NCI-H2029 treated with DMSO at 0.1 percent for 48 hours (cell line): ENCODE data around the gene PXDN.
A peak's percentile ranks its signal among the peaks of the same experiment; 100 is the strongest.
"Not testable (repeated sequence)": the region's sequence is repeated elsewhere in the genome, so short reads cannot be mapped to it uniquely, and the experiment has no call there.

Source experiments
- DNase-seq: peaks from one replicate; lab custom pipeline; 2025; lab: John Stamatoyannopoulos, UW

Gene PXDN

DNA sequence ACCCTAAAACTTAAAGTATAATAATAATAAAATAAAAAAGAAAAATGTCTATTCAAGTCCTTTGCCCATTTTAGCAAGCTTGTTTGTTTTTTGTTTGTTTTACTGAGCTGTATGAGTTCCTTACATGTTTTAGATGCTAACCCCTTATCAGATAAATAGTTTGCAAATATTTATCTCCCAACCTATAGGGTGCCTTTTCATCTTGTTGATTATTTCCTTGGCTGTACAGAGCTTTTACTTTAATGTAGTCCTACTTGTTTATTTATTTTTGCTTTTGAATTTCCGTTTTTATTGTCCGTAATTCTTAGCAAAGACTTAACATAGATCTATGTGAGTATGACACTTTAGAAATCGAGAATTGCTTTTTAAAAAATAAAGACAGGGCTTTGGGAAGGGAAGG, 17.8 kb downstream of the PXDN start:
- no peak for DNase-seq

DNA sequence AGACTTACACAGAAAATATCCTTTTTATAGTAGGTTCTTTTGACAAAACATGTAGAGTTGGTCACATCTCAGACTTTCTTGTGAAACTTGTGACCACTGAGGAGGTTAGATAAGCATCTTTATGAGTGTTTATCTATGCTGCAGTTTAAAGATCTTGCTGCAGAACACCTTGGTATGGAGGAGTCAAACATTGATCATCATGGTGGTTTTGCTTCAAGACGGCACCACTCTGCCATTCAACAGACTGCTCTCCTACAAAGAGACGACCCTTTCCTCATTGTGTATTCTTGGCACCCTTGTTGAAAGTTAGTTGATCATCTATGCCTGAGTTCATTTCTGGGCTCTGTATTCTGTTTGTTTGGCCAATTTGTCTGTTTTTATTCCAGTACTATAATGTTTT, 20.0 kb downstream of the PXDN start:
- DNase-seq: not testable (repeated sequence)

DNA sequence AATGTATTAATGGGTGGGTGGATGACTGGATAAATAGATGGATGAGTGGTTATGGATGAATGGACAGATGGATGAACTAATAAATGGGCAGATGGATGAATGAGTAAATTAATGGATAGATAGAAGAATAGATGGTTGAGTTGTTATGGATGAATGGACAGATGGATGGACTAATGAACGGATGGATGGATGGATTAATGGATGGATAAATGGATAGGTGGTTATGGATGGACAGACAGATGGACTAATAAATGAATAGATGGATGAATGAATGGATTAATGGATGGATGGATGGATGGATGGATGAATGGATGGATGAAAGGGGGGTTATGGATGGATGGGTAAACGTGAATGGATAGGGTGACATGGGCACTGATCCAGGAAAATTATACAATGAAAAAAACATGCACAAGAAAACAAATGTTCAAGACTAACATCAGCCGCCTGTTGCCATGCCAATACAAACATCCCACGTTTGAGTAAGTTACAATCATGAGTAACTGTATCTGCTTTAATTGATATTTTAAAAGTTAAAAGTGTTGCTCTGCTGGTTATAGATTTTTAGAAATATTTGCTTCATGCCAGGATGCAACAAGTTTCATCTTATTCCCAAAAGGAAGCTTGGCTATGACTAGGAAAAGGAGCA, 20.8 kb downstream of the PXDN start:
- DNase-seq: no peak

DNA sequence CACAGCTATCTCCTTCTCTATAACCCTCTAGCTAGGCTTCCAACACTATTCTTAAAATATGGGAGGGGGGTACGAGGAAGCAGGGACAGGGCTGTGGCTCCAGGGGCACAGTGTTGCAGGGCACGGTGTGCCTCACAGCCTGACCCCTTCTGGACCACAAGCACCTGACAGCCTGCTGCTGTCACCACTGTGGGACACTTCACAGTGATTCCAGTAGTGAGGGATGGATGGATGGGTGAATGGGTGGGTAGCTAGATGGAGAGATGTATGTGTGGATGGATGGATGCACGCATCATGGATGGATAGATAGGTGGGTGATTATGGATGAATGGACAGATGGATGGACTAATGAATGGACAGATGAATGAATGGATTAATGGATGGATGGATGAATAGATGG, 21.6 kb downstream of the PXDN start:
- no peak for DNase-seq

DNA sequence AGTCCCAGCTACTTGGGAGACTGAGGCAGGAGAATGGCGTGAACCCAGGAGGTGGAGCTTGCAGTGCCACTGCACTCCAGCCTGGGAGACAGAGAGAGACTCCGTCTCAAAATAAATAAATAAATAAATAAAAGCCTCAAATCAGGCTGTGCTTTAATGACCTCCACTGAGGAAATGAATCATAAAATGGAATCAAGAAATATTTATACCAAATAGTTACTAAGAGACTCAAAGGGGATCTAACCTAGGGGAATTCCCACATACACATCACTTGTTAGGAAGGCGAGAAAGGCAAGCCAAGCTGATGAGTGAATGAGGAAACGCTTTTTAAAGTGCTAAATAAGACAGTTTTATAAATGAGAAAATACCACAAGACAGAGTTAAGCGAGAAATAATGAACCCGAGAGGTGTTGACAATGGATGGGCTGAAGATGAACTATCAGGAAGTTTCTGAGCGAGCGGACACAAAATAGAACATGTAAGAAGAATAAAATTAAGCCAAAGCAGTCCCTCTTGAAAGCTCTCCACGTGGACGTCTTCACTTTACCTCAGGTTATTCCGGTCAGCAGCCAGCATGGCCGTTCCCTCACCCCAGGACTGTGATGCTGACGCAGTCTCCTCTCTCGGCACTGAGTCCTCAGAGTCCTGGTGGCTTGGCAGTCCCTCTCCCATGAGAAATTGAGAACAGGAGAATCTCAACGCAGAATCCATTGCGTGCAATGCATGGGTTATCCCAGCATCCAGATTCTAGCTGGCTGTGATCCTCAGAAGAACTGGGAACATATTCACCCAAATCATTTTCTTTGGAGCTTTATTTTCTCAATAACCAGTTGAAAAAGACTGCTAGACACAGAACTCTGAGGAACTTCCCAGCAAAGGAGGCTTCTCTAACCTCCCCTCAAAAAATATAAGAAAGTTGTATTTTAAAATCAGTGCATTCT, 22.3 kb downstream of the PXDN start:
- DNase-seq: no peak

DNA sequence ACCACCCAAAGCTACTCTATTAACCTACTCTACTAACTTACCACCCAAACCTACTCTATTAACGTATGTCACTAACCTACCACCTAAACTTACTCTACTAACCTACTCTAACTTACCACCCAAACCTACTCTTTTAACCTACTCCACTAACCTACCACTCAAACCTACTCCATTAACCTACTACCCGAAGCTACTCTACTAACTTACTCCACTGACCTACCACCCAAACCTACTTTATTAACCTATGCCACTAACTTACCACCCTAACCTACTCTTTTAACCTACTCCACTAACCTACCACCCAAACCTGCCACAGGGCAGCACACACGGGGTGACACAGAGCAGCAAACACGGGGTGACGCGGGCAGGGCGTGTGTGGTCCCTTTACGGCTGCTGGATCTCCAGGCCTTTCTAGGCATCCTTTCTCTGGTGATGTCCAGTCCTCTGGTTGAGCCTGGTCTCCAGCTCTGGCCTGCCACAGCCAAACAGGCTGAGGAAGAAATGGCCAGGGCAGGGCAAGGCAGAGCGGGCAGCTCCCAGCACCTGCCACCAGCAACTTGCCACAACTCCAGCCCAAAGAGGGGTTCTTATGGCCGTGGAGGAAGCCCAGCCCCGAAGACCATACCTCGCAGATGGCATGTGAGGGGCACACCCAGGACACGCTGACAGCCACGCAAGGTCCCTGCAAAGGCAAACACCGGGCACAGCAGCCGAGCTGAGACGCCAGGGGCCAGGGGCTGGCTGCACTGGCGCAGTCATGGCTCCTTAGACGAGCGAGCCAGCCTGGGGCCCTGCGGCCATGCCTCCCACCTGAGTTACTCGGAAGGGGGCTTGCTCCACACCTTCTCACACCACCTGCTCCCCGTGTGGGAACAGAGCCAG, 25.7 kb downstream of the PXDN start:
- DNase-seq: no peak

DNA sequence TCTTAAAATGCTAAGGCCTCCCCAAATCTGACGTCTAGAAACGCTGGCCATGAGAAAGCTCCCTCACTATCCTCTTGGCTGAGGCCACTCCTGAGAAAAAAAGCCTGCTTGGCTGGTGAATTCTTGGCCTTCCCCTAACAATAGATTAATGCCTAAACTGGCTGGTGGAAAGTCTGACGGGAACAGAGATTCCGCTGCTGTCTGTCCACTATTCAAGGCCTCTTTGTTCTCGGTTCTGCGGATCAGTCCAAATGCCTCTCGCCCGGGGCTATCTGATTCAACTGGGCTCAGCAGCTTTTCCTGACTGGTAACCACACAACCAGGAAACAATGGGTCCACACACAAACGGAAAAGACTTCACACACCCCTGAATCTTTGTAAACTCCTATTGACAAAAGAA, 27.2 kb downstream of the PXDN start:
- no peak for DNase-seq

DNA sequence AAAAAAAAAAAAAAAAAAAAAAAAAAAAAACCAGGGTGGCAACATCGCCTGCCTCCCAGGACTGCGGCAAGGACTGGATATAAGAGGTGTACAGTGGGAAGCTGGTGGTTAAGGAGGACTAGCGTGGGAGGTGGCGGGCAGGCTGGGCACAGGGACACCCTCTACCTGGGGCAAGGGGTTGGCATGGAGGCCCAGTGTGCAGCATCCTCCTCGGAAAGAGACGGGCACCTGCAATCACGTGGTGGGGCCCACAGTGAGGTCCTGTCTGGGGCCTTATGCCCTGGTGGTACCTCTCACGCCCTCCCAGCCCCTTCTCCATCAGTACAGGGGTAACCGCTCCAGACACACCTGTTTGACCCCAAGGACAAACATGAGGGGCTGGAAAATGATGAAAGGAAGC, 27.9 kb downstream of the PXDN start:
- no peak for DNase-seq

DNA sequence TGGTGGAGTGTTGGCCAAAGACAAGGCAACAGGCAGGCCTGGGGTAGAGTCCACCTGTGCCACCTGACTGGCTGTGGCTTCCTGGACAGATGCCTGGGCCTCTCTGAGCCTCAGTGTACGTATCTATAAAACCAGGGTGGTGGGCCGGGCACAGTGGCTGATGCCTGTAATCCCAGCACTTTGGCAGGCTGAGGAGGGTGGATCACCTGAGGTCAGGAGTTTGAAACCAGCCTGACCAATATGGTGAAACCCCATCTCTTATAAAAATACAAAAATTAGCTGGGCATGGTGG, 28.4 kb downstream of the PXDN start:
- not testable (repeated sequence) for DNase-seq

DNA sequence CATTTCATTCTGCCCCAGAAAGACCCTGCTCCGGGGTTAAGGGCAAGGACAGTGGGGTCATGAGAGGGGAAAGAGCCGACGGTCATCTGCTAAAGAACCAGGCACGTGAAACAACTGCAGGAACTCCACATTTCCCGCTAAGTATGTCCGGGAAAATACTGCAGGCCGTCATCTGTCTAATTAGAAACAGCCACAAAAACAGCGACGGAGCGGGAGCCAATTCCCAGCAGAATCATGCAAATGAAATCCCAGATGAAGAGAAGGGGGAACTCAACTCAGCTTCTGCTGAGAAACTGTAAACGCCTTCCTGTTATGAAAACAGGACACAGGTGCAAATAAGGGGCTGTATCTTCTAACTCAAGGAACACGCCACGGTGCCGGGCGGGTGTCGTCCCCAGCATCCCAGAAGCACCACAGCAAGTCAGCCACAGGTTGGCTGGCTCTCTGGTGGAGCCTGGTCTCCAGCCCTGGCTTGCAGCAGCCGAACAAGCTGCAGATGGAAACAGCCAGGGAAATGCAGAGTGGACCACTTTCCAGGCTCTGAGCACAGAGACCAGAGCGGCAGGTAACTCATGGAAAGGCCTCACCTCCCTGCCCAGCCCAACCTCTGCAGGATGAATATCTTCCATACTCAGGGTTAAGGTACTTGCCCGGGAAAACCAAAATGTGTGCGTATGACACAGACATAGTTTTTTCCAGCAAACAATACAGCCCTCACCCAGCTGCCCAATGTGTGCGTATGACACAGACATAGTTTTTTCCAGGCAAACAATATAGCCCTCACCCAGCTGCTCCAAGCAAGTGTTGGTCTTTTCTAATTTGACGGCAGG, 28.9 kb downstream of the PXDN start:
- peak; percentile 26 for DNase-seq

DNA sequence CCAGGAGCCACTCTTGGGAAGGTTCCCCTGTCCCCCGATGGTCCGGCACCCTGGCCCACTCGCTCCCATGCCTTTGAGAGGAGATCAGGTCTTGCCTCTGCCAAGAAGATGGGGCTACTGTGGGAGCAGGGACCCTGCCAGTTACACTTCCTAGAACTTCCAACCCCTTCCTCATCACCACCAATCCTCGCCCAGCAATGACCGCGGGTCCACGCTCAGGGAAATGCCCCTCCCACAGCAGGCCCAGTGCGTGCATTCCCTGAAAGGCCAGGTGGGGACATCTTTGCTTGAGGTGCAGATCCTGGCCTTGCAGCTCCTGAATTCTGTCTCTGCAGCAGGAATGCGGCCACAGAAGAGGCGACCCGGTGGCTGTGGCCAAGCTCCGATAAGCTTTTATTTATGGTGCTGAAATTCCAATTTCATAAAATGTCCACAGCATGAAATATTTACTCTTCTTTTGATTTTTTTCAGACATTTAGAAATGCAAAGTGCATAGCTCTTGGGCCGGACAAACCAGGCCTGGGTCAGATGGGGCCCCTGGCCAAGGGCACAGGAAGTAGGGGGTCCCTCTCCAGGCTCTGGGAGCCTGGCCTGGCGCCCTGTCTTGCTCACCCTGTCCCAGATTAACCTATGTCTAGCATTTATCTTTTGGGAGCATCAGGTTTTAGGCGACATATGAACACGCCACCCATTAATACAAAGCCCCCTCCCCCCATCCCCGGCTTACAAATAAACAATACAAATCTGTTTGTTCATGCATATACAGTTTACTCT, 29.8 kb downstream of the PXDN start:
- DNase-seq: no peak

DNA sequence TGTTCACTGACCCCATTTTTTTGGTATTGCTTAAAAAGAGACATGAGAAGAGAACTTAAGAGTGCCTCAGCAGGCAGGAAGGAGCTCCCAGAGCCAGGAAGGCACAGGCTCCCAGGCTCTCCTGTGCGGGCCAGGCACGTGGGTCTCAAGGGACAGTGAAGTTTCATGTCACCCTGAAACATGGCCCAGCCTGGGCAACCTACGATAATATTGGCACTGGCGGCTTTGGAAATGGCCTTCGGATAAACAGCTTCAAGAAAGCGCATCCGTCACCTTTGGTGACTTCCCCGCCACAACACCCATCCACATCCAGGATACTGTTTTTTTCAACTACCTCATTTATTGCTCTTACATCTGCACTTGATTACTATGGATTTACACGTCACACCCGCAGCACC, 30.5 kb downstream of the PXDN start:
- no peak for DNase-seq

DNA sequence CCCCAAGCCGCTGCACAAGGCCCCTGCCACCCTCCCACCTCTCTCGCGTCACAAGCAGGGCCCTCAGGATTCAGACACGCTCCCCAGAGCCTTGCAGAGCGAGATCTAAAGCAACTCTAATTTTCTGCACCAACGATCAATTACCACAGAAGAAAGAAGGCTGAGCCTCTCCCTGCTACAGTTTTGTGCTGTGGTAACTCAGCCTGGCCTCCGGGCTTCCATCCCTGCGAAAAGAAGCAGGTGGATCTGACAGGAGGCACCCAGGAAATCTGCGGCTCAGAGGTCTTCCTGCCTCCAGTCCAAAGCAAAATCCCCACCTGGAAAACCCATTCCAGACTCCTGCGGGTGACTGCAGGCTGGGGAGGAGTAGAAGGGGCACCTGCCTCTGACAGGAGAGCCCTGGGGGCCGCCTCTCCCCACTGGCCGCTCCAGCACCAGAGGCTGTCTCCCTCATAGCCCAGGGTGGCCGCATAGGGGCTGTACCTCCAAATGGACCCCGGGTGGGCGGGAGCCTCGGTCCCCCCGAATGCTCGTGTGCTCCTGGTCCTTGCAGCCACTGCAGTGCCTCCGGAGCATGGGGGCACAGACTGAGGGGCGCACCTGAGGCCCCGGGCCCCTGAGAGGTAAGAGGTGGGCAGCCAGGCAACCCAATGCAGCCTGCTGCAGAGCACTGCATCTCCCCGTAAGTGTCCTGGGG, 31.0 kb downstream of the PXDN start:
- no peak for DNase-seq

DNA sequence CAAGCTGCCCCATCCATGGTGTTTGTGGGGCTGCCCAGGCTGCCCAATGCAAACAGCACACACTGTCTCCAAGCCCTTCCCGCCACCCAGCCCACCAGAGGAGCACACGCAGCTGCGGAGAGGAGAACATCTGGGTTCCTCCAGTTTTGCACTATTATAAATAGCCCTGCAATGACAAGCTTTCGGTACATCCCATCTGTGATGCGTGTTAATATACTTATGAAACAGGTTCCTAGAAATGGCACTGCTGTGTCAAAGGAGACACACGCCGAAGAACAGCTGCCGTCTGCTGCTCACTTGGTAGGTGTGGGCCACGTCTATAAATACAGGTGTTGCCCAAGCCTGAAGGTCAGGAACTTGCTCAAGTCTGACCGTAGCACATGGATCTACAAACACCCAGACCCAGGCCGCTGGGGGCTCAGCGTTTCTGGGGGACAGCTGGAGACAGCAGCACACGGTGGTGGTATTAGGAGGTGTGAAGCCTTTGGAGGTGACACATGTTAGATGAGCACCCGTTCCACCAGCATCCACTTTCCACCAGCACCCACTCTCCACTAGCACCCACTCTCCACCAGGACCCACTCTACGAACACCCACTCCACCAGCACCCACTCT, 34.3 kb downstream of the PXDN start:
- DNase-seq: no peak

DNA sequence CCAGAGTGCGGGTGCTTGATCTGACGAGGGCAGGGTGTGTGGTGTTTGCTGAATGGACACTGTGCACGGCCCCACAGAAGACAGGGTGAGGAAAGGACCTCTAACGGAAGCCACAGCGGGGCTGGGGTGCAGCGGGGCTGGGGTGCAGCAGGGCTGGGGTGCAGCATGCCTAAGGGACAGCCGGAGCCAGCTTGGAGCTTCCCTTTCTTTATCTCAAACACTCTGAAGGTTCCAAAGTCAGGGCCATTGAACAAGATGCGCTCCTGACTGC, 35.0 kb downstream of the PXDN start:
- DNase-seq: no peak

DNA sequence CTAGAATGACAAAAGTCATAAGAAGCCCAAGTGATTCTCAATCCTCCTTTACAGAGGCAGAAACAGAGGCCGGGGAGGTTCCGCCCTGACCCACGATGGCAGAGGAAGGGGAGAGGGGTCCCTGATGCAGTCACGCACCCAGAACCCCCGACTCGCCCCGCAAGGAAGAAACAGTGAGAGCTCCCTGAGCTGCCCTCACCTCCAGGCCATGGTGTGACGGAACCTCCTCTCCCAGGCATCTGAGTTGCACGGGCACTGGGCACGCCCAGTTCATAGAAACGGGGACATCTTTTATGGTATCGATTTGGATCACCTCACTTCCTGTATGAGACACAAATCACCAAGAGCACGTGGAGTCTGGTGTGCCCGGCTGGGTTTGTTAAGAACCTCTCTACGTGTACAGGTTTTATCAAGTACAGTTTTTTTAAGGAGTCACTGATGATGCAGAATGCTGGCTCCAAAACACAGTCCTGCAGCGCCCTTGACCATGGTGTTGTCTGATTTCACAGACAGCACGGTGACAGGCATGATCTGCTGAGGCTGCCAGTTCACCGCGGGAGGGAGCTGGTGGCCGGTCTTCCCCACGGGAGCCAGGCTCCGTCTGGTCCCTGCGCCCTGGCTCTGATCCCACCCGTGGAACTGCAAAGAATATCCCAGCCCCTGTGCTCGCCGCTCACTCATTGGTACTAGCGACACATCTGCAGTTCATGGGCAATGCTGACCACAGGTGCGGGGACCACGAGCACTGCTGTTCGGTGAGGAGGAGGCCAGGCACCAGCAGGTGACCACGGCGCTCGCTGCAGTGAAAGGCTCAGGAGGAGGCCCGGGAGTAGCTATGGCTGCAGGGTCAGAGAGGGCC, 35.6 kb downstream of the PXDN start:
- no peak for DNase-seq

DNA sequence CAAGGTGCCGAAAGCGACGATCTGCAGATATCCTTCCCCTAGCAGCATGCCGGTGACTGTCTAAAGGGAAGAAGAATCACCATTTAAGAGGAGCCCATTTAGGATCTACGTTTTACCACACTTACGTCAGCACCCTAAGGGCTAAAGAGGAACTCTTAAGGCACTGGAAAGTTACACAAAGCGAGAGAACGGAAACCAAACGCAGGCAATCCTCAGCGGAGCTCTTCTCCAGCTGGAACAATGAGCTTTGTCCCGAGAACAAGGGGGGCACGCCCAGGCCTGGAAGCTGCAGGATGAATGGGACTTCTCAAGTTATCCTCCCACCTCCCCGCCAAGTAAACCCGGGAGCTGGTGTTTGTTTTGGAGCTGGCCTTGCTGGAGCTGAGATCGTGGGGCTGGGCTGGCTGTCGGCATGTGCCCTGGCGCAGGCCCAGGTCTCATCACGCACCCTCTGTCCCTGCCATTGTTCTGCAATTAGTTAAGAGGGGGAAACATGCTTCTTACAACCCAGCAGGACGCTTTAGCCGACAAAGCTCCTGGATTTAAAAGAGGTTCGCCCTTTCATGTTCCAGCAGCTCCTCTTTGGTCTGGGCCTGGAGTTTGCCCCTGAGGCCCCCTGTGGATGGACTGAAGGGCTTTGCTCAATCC, 36.4 kb downstream of the PXDN start:
- DNase-seq: peak; percentile 42

DNA sequence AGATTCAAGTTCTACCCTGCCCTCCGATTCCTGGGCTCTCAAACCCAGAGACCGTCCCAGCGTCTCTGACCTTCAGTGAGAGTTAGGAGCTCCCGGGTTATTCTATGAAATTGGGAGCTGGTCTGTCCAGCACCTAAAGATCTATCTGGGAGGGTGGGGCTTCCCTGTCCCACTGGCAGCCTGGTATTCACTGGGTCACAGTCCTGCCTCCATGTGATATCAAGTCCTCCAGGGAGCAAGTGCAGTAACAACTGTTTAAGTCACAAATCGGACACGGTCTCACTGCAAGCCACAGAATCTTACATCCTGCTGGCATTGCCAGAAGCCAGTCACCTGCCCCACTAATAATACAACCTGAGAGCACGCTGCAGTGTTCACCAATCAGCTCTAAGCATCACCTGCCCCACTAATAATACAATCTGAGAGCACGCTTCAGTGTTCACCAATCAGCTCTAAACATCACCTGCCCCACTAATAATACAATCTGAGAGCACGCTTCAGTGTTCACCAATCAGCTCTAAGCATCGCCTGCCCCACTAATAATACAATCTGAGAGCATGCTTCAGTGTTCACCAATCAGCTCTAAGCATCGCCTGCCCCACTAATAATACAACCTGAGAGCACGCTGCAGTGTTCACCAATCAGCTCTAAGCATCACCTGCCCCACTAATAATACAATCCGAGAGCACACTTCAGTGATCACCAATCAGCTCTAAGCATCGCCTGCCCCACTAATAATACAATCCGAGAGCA, 38.0 kb downstream of the PXDN start:
- DNase-seq: not testable (repeated sequence)
